Breast epithelium (tissue), 3 donors: ENCODE data around the gene CNTNAP5.

Experiments used
- POLR2A ChIP-seq: fragments of 450-650 bp; IDR thresholded peaks from one replicate; pipeline ENCODE4 v1.6.1; 2016; ENCODE audit warnings: antibody characterized with exemption, mild to moderate bottlenecking, moderate library complexity
- POLR2AphosphoS5 ChIP-seq, 3 donors: sonication (generic); formaldehyde crosslinking; IDR thresholded peaks; one replicate each; pipeline ENCODE4 v1.6.1; 2017; ENCODE audit warnings: antibody characterized with exemption in 3 of 3
- TF ChIP-seq, protein P1 (sequence below), 3 donors: fragments of 450-650 bp; IDR thresholded peaks; one replicate each; pipeline ENCODE4 v1.5.1; 2016 to 2017; ENCODE audit warnings: antibody characterized with exemption in 3 of 3, mild to moderate bottlenecking in 3 of 3, moderate library complexity in 3 of 3

DNA sequence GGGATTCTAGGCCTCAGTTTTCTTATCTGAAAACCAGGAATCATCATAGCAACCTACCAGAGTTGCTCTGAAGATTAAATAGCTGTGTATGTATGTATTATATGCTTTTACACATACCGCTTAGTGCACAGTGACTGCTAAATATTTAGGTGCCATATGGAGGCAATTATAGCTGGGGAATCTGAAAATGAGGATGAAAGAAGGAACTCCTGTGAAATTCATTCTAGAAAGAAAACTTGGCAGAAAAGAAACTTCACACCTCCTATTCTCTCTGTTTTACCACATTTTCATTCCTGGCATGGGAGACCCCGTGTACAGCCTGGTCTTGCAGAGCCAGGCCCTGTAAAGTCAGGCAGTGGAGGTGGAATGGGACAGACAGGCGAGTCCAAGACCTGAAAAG is 862.4 kb downstream of the CNTNAP5 start:
- TF ChIP-seq POLR2A, result no peak
- TF ChIP-seq, protein P1, sequence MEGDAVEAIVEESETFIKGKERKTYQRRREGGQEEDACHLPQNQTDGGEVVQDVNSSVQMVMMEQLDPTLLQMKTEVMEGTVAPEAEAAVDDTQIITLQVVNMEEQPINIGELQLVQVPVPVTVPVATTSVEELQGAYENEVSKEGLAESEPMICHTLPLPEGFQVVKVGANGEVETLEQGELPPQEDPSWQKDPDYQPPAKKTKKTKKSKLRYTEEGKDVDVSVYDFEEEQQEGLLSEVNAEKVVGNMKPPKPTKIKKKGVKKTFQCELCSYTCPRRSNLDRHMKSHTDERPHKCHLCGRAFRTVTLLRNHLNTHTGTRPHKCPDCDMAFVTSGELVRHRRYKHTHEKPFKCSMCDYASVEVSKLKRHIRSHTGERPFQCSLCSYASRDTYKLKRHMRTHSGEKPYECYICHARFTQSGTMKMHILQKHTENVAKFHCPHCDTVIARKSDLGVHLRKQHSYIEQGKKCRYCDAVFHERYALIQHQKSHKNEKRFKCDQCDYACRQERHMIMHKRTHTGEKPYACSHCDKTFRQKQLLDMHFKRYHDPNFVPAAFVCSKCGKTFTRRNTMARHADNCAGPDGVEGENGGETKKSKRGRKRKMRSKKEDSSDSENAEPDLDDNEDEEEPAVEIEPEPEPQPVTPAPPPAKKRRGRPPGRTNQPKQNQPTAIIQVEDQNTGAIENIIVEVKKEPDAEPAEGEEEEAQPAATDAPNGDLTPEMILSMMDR (IDR thresholded peaks at IDR 0.05), result no peak
- TF ChIP-seq POLR2AphosphoS5 (IDR thresholded peaks at IDR 0.05), result no peak
